Epithelial cell of proximal tubule (primary cell): ENCODE measurements around the gene ZDHHC1. TPM values are rescaled to one million over a fixed set of nuclear protein-coding genes. Genes with fewer than 3 reads are reported as not detected.
"Not testable (repeated sequence)": the region's sequence is repeated elsewhere in the genome, so short reads cannot be mapped to it uniquely, and the experiment has no call there.

Experiments used
- DNase-seq: peaks from one replicate; pipeline ENCODE4 v3.0.0-alpha.2; 2011; ENCODE audit warnings: low read depth
- H3K4me3 ChIP-seq: 2 replicates; pipeline ENCODE4 v1.5.1; 2011; ENCODE audit warnings: low read depth, mild to moderate bottlenecking, low read length
- total RNA-seq: library from RNA; depleted of rRNA; stranded (reverse); fragments of >200 nt; gene quantifications from 2 replicates; pipeline ENCODE4 v1.2.3, GENCODE V29; 2015
- TF ChIP-seq, protein P1 (sequence below): conservative IDR thresholded peaks from 2 replicates; pipeline ENCODE4 v1.5.1; 2012; ENCODE audit warnings: low read depth, mild to moderate bottlenecking, low read length

Gene ZDHHC1
- total RNA-seq, 1 donor from 2014 or later: 7.3 TPM

DNA sequence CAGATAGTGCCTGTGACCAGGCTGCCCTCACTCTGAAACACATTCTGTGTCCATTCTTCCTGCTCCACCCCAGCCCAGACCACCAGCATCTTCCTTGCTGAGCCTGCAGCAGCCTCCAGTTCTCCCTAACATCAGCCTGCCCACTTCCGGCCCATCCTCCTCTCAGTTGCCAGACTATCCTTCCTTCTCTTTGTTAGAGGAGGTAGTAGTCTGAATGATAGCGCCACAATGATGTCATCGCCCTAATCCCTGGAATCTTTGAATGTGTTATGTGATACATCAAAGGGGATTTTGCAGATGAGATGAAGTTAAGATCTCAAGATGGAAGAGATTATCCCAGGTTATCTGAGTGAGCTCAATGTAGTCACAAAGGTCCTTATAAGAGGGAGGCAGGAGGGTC, 3.2 kb upstream of the ZDHHC1 start:
- no peak for DNase-seq
- no peak overlapping the region for H3K4me3 ChIP-seq
- TF ChIP-seq, protein P1, sequence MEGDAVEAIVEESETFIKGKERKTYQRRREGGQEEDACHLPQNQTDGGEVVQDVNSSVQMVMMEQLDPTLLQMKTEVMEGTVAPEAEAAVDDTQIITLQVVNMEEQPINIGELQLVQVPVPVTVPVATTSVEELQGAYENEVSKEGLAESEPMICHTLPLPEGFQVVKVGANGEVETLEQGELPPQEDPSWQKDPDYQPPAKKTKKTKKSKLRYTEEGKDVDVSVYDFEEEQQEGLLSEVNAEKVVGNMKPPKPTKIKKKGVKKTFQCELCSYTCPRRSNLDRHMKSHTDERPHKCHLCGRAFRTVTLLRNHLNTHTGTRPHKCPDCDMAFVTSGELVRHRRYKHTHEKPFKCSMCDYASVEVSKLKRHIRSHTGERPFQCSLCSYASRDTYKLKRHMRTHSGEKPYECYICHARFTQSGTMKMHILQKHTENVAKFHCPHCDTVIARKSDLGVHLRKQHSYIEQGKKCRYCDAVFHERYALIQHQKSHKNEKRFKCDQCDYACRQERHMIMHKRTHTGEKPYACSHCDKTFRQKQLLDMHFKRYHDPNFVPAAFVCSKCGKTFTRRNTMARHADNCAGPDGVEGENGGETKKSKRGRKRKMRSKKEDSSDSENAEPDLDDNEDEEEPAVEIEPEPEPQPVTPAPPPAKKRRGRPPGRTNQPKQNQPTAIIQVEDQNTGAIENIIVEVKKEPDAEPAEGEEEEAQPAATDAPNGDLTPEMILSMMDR: no peak

DNA sequence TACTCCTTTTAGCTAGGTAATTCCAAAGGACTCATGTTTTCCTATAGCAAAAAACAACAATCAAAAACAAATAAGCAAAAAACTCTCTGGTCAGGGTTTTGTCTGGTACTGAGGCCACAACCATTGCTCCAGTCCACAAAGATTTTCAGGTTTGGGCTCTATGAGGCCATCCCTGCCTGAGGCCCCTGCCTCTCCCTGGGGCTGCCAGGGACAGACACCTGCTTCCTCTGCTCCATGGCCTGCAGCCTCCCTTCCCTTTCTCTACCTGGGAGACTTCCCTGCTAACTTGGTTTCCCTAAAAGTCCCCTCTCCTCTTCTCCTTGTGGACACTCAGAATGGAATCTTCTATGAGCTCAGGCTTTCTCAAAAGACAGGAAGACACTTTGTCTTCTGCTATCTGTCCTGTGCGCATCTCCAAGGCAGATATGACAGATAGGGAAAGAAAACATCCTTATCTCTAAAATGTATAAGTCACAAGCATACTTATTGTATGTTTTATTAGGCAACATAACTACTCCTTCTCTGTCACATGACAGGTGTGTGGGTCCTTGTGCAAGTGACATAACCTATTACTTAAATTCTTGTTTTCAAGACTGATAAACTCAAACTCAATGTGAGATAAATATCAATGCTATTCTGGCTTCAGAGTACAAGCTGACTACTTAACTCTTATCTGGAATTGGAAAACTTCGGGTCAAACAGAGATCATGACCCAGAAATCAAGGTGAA, 1.2 kb upstream of the ZDHHC1 start:
- H3K4me3 ChIP-seq: no peak overlapping the region
- DNase-seq: no peak
- TF ChIP-seq, protein P1: no peak

DNA sequence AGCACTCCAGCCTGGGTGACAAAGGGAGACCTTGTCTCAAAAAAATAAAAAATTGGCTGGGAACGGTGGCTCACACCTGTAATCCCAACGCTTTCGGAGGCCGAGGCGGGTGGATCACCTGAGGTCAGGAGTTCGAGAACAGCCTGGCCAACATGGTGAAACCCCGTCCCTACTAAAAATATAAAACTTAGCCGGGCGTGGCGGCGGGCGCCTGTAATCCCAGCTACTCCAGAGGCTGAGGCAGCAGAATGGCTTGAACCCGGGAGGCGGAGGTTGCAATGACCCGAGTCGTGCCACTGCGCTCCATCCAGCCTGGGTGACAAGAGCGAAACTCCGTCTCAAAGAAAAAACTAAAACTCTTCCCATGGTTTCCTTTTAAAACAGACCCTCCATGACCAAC, 856 bp downstream of the ZDHHC1 start:
- peak overlapping the region; percentile 75 for H3K4me3 ChIP-seq
- not testable (repeated sequence) for DNase-seq

DNA sequence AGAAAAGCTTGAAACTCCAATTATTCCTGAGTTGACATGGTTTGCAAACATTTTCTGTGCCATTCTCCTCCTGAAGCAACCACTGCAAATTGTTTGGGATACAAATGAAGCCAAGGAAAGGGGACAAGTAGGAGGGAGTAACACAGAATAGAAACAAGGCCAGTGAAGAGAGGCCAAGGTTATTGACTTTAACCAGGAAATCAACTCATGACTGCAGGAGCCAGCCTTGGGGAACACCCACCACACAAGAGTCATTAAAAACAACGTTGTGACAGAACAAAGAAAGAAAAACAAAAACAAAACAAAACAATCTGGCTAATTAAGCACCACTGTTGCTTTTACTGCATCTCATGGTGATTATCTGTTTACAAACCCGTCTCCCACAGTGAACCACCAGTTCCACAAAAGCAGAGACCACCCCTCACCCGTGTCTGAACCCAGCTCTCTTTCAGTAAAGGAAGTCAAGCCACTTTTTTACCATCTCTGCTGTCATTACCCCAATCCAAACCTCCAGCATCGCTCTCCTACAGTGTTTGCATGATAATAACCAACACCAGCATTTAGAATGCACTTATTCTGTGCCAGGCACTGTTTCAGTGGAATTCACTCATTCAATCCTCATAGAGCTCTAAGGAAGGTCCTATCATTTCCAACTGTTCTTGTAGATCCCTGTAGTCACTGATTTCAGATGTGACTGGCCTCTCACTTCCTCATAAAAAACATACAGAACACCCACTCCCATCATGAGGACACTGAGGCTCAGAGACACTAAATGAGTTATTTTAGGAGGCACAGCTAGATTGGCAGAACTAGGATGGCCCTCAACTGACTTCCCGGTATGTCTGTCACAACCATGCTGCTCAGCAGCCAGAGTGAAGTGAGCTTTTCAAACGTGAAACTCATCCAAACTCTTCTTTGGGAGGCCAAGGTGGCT, 2.0 kb downstream of the ZDHHC1 start:
- TF ChIP-seq, protein P1: no peak
- no peak overlapping the region for H3K4me3 ChIP-seq
- DNase-seq: no peak

DNA sequence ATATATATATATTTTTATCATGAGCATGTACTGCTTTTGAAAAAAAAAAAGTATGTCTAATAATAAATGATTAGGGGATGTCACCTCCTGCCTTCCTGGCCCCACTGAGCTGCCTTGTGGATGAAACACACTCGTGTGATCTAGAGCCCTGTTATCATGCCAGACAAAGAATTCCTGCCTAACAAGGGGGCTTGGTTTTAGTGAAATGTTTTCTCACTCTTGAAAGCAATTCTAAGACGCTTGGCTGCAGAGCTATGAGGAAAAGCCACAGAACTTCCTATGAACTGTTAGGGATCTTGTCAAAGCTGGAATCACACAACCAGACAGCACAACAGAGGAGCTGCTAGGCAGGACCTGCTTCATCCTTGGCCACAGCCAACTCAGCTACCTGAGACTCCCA, 4.0 kb downstream of the ZDHHC1 start:
- H3K4me3 ChIP-seq: no peak overlapping the region
- TF ChIP-seq, protein P1: no peak
- DNase-seq: no peak

DNA sequence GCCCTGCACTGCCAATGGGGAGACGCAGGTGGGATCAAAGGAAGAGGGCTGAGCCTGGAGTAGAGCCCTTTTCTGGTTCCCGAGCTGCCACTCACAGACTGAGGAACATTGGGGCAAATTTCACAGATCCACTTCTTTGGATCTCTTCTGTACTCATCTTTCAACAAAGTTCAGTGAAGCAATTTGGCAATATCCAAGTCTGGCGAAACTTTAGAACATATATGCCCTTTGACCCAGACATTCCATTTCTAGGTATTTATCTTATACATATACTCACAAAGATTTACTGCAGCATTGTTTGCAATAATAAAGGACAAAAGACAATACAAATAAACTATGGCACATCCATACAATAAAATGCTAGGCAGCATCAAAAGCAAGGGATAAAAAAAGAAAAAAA, 4.9 kb downstream of the ZDHHC1 start:
- TF ChIP-seq, protein P1: no peak
- H3K4me3 ChIP-seq: no peak overlapping the region
- DNase-seq: no peak

DNA sequence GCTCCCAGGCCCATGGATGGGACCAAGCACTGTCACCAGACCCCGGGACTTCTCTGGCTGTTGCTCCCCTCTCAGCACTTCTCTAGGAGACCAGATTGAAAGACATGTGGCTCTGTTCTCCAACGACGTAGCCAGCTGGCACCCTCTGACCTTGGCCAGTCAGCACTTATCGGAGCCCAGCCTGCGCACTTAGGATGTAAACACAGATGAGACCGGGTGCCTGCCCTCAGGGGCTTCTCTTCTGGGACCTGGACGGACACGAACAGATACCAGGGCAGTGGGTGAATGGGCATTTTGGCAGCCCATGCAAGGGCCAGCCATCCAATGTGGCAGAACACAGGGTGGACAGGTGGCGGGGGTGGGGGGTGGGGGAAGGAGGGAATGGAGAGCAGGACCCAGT, 6.6 kb downstream of the ZDHHC1 start:
- H3K4me3 ChIP-seq: no peak overlapping the region
- TF ChIP-seq, protein P1: no peak
- no peak for DNase-seq
